GM12801 (cell line): Measurements from ENCODE around the gene ATP2C2.

Source experiments
- CTCF ChIP-seq: IDR thresholded peaks from one replicate; pipeline ENCODE4 v1.5.1; 2011; ENCODE audit warnings: control low read depth; ENCODE audit not compliant: insufficient read length; ENCODE audit errors: extremely low read depth

The ATP2C2 gene

GRCh38 chr16:84406006-84406963 lies 37.9 kb downstream of the ATP2C2 start:
- TF ChIP-seq CTCF: no peak

GRCh38 chr16:84407588-84408313 lies 39.4 kb downstream of the ATP2C2 start:
- TF ChIP-seq CTCF: no peak

GRCh38 chr16:84408314-84408690 lies 40.0 kb downstream of the ATP2C2 start:
- TF ChIP-seq CTCF: no peak

GRCh38 chr16:84408856-84409255 lies 40.5 kb downstream of the ATP2C2 start:
- TF ChIP-seq CTCF: no peak

- TF ChIP-seq CTCF: no peak
These were observed 42.2 kb downstream of the ATP2C2 start for GRCh38 chr16:84410361-84411138.

- TF ChIP-seq CTCF: no peak
These were observed 43.4 kb downstream of the ATP2C2 start for GRCh38 chr16:84411768-84412167.

- TF ChIP-seq CTCF: no peak
These were observed 43.9 kb downstream of the ATP2C2 start for GRCh38 chr16:84412262-84412661.
